ENCODE data around the gene LRRC37A2.
"Not testable (repeated sequence)": the region's sequence is repeated elsewhere in the genome, so short reads cannot be mapped to it uniquely, and the experiment has no call there.

GRCh38 chr17:46467618-46468017, 44.6 kb upstream of the LRRC37A2 start:
- not testable (repeated sequence) for TF ChIP-seq CTCF, POLR2AphosphoS5 (IDR thresholded peaks at IDR 0.05)
